DOHH2 (cell line): ENCODE data around the gene CA5A.

ENCODE experiments used
- H3F3A ChIP-seq: fragments of 200-600 bp; sonication (generic), shearing (Covaris generic); 2 replicates; pipeline ENCODE4 v1.6.0; 2016; ENCODE audit warnings: antibody characterized with exemption, mild to moderate bottlenecking; ENCODE audit not compliant: control insufficient read depth, insufficient read depth
- H3K27ac ChIP-seq: fragments of 200-600 bp; sonication (generic); 2 replicates; pipeline ENCODE4 v1.5.1; 2014; ENCODE audit warnings: low read depth, mild to moderate bottlenecking, low read length, moderate library complexity
- H3K27me3 ChIP-seq: fragments of 200-600 bp; sonication (generic); 2 replicates; pipeline ENCODE4 v1.6.1; 2014; ENCODE audit warnings: mild to moderate bottlenecking, low read length, mixed read lengths; ENCODE audit not compliant: control insufficient read depth
- H3K36me3 ChIP-seq: fragments of 200-600 bp; sonication (generic); 2 replicates; pipeline ENCODE4 v1.6.1; 2014; ENCODE audit warnings: mild to moderate bottlenecking, low read length, moderate library complexity, mixed read lengths; ENCODE audit not compliant: control insufficient read depth
- H3K4me1 ChIP-seq: fragments of 200-600 bp; sonication (generic); 2 replicates; pipeline ENCODE4 v1.6.1; 2014; ENCODE audit warnings: mild to moderate bottlenecking, low read length, mixed read lengths; ENCODE audit not compliant: control insufficient read depth
- H3K4me2 ChIP-seq: fragments of 200-600 bp; sonication (generic); 2 replicates; pipeline ENCODE4 v1.6.0; 2014; ENCODE audit warnings: mild to moderate bottlenecking, low read length, moderate library complexity
- H3K4me3 ChIP-seq: fragments of 200-600 bp; sonication (generic); 2 replicates; pipeline ENCODE4 v1.5.1; 2014; ENCODE audit warnings: mild to moderate bottlenecking, low read length, mixed read lengths
- H3K79me2 ChIP-seq: fragments of 200-600 bp; sonication (generic); 2 replicates; pipeline ENCODE4 v1.6.1; 2014; ENCODE audit warnings: mild to moderate bottlenecking, low read length, mixed read lengths; ENCODE audit not compliant: control insufficient read depth
- H3K9me2 ChIP-seq: fragments of 200-600 bp; sonication (generic); replicated peaks from 2 replicates; pipeline ENCODE4 v1.6.1; 2014; ENCODE audit warnings: mild to moderate bottlenecking, low read length, mixed read lengths; ENCODE audit not compliant: control insufficient read depth
- H3K9me3 ChIP-seq: fragments of 200-600 bp; sonication (generic); 2 replicates; pipeline ENCODE4 v1.6.1; 2014; ENCODE audit warnings: antibody characterized with exemption, low read length, mixed read lengths; ENCODE audit not compliant: control insufficient read depth, insufficient read depth
- H4K20me1 ChIP-seq: fragments of 200-600 bp; sonication (generic); 2 replicates; pipeline ENCODE4 v1.6.0; 2014; ENCODE audit warnings: low read depth, mild to moderate bottlenecking, antibody characterized with exemption, low read length, moderate library complexity; ENCODE audit not compliant: control insufficient read depth, insufficient read depth
- EZH2phosphoT487 ChIP-seq: fragments of 200-600 bp; sonication (generic); IDR thresholded peaks from 2 replicates; pipeline ENCODE4 v1.6.1; 2017; ENCODE audit warnings: borderline replicate concordance, mild to moderate bottlenecking, antibody characterized with exemption, low read length, moderate library complexity, mixed read lengths
- TF ChIP-seq, protein P1 (sequence below): fragments of 200-600 bp; sonication (generic); IDR thresholded peaks from one replicate; pipeline ENCODE4 v1.5.1; 2014; ENCODE audit warnings: antibody characterized with exemption, mild to moderate bottlenecking, low read depth, low read length; ENCODE audit not compliant: poor library complexity, severe bottlenecking

CA5A gene

DNA sequence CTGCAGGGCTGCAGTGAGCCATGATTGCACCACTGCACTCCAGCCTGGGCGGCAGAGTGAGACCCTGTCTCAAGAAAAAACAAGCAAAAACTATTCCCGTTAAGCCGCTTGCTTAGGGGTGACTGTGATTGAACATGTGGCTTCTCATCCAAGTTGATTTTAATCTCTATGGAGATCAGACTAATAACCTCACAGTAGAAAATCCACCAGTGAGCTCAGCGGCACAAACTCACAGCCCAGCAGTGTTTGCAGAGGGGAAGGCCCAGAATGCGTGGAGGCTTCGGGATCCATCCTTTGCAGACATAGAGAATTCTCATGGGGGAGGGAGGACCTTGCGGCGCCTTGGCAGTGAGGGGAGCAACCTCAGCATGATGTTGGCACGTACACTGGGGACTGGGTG lies 22.3 kb upstream of the CA5A start:
- Histone ChIP-seq H3K4me2 (no peak overlapping the region), H3K9me3 (no peaks in the 10 kb centered on the region), H3K4me1 (peaks cover 41% of the 10 kb centered on the region), H3K79me2 (peaks cover 100% of the 10 kb centered on the region), H3K36me3 (peaks cover 62% of the 10 kb centered on the region), H3K9me2 (no peaks in the 10 kb centered on the region), H3F3A (peaks cover 19% of the 10 kb centered on the region), H3K27me3 (no peaks in the 10 kb centered on the region), H3K27ac (no peak overlapping the region), H4K20me1 (peaks cover 17% of the 10 kb centered on the region; the same call in 1 of the 2 replicates), H3K4me3 (no peak overlapping the region)
- TF ChIP-seq EZH2phosphoT487, result no peak
- TF ChIP-seq, protein P1, sequence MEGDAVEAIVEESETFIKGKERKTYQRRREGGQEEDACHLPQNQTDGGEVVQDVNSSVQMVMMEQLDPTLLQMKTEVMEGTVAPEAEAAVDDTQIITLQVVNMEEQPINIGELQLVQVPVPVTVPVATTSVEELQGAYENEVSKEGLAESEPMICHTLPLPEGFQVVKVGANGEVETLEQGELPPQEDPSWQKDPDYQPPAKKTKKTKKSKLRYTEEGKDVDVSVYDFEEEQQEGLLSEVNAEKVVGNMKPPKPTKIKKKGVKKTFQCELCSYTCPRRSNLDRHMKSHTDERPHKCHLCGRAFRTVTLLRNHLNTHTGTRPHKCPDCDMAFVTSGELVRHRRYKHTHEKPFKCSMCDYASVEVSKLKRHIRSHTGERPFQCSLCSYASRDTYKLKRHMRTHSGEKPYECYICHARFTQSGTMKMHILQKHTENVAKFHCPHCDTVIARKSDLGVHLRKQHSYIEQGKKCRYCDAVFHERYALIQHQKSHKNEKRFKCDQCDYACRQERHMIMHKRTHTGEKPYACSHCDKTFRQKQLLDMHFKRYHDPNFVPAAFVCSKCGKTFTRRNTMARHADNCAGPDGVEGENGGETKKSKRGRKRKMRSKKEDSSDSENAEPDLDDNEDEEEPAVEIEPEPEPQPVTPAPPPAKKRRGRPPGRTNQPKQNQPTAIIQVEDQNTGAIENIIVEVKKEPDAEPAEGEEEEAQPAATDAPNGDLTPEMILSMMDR, result no peak

DNA sequence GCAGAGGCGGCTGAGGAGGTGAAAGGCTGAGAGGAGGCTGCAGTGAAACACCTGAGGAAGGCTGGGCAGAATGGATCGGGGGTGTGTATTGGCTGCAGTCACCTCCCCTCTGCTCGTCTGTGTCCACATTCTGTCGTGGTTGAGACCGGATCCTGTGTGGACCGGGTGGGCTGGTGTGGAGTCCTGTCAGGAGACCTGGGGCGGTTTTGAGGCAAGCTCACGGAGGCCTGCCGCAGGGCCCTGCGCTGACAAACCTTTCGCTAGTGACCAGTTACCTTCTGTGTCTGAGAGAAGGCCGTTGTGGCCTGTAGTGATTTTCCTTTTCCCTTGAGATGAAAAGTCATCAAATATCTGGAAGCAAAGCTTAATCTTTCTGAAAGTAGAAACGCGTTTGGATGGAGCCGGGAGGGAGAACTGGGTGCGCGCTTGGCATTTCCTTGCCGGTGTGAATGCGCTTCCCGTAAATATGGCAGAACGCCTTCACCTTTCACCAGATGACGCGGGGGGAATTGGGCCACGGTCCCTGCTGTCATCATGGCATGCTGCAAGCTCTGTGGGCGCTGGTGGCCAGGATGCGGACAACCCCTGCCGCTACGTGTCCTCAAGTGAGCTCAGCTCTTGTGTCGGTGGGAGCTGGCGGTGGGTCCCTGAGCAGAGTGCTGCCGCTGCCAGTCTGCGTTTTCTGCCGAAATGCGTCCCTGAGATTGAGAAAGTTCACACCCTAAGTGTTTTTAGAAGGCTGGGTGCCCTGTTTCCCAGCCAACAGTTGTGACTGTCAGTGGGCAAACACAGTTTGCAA lies 21.2 kb upstream of the CA5A start:
- peaks cover 71% of the 10 kb centered on the region for H3K36me3 ChIP-seq
- peak overlapping the region; percentile 81; the same call in 1 of the 2 replicates for H3K4me2 ChIP-seq
- H3F3A ChIP-seq, result peaks cover 19% of the 10 kb centered on the region
- H3K79me2 ChIP-seq, result peaks cover 100% of the 10 kb centered on the region
- H3K9me2 ChIP-seq, result no peaks in the 10 kb centered on the region
- H3K27me3 ChIP-seq, result no peaks in the 10 kb centered on the region
- peaks cover 47% of the 10 kb centered on the region for H3K4me1 ChIP-seq
- TF ChIP-seq, protein P1, result no peak
- no peak for TF ChIP-seq EZH2phosphoT487
- no peak overlapping the region for H3K27ac ChIP-seq
- H4K20me1 ChIP-seq, result peaks cover 17% of the 10 kb centered on the region; the same call in 1 of the 2 replicates
- H3K9me3 ChIP-seq, result no peaks in the 10 kb centered on the region
- peak overlapping the region; percentile 49; the same call in 1 of the 2 replicates for H3K4me3 ChIP-seq

DNA sequence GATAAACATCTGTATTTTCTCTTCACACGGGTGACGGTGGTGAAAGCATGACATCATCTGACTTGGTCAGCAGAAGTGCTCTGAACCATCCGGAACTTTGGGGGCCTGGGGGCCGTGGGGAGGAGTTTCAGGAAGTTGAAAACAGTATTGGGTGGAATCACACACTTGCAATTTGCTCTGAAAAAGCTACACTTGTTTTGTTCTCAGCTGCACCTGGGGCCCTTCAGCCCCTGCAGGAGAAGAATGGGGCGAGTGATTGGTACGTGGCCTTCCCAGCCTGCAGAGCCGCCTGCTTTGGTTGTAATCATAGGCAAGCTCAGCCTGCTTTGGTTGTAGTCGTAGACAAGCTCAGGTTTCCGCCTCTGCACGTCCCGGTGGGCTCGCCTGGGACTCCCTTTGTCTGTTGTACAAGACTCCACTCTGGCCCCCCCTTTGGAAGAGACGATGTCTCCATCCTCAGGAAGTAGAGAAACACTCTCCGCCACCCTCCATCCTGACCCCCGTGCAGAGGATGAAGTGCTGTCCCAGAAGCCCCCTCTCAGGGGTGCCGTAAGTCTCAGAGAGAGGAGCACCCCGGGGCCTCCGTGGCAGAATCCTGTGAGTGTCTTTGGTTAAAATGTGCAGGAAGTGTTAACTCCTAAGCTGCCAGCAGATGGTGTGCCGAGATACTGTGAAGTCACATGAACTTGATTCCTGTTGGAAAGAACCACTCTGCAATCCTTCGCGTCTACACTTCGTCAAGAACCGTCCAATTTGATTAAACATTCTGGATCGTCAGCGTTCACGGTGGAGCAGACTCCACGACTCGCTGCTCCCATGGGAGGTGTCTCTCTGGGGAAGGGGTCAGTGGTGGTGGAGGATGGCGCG lies 20.3 kb upstream of the CA5A start:
- Histone ChIP-seq H3K27ac (peak overlapping the region; percentile 80), H4K20me1 (peaks cover 17% of the 10 kb centered on the region; the same call in 1 of the 2 replicates), H3K4me1 (peaks cover 51% of the 10 kb centered on the region), H3K79me2 (peaks cover 100% of the 10 kb centered on the region), H3K4me2 (peak overlapping the region; percentile 81), H3K9me3 (no peaks in the 10 kb centered on the region), H3K4me3 (peak overlapping the region; percentile 49), H3K9me2 (no peaks in the 10 kb centered on the region), H3F3A (peaks cover 16% of the 10 kb centered on the region), H3K27me3 (no peaks in the 10 kb centered on the region), H3K36me3 (peaks cover 79% of the 10 kb centered on the region)
- TF ChIP-seq, protein P1, result peak; percentile 26
- TF ChIP-seq EZH2phosphoT487, result no peak
